ENCODE measurements around the gene ACAP3.

ACAP3 gene

GRCh38 chr1:1329304-1330210 lies 21.8 kb upstream of the ACAP3 start:
- DNase-seq (ENCODE audit: low read depth) = no peak
- no peak overlapping the region for H3K4me3 ChIP-seq (ENCODE audit: low read depth, low read length)
- TF ChIP-seq CTCF (IDR thresholded peaks at IDR 0.05; ENCODE audit: control insufficient read depth, extremely low read depth, insufficient read depth) = no peak

- no peak for DNase-seq (ENCODE audit: low read depth)
- TF ChIP-seq CTCF (IDR thresholded peaks at IDR 0.05; ENCODE audit: control insufficient read depth, extremely low read depth, insufficient read depth) = no peak
- H3K4me3 ChIP-seq (ENCODE audit: low read depth, low read length) = no peak overlapping the region
Observed at GRCh38 chr1:1328254-1328653, 20.5 kb upstream of the ACAP3 start.

GRCh38 chr1:1327291-1327690 lies 19.6 kb upstream of the ACAP3 start:
- no peak for TF ChIP-seq CTCF (IDR thresholded peaks at IDR 0.05; ENCODE audit: control insufficient read depth, extremely low read depth, insufficient read depth)
- no peak for DNase-seq (ENCODE audit: low read depth)
- H3K4me3 ChIP-seq (ENCODE audit: low read depth, low read length) = no peak overlapping the region

GRCh38 chr1:1326075-1326605 lies 18.4 kb upstream of the ACAP3 start:
- H3K4me3 ChIP-seq (ENCODE audit: low read depth, low read length) = peak overlapping the region; percentile 95
- no peak for DNase-seq (ENCODE audit: low read depth)
- TF ChIP-seq CTCF (IDR thresholded peaks at IDR 0.05; ENCODE audit: control insufficient read depth, extremely low read depth, insufficient read depth) = no peak

GRCh38 chr1:1325288-1326074 lies 17.8 kb upstream of the ACAP3 start:
- DNase-seq (ENCODE audit: low read depth) = no peak

More at GRCh38 chr1:1325288-1326074, 17.8 kb upstream of the ACAP3 start:
- TF ChIP-seq CTCF (IDR thresholded peaks at IDR 0.05; ENCODE audit: control insufficient read depth, extremely low read depth, insufficient read depth) = no peak
- H3K4me3 ChIP-seq (ENCODE audit: low read depth, low read length) = peak overlapping the region; percentile 95
